MM.1S (cell line): ENCODE results near the gene BCAR3.

Experiments used
- DNase-seq: peaks from one replicate; pipeline ENCODE4 v3.0.0-alpha.2; 2015
- H2AFZ ChIP-seq: fragments of 300-600 bp; sonication (generic); 2 replicates; pipeline ENCODE4 v1.6.0; 2016; ENCODE audit warnings: antibody characterized with exemption, low read length
- H3F3A ChIP-seq: fragments of 300-600 bp; sonication (generic); 2 replicates; pipeline ENCODE4 v1.6.1; 2016; ENCODE audit warnings: mild to moderate bottlenecking, antibody characterized with exemption, low read length, moderate library complexity, mixed read lengths; ENCODE audit not compliant: insufficient read depth
- H3K27ac ChIP-seq: fragments of 300-600 bp; sonication (generic); 2 replicates; pipeline ENCODE4 v1.5.1; 2016; ENCODE audit warnings: mild to moderate bottlenecking, low read length
- H3K27me3 ChIP-seq: fragments of 300-600 bp; sonication (generic); replicated peaks from 2 replicates; pipeline ENCODE4 v1.6.0; 2016; ENCODE audit warnings: low read length; ENCODE audit not compliant: insufficient read depth
- H3K36me3 ChIP-seq: fragments of 300-600 bp; sonication (generic); replicated peaks from 2 replicates; pipeline ENCODE4 v1.6.1; 2016; ENCODE audit warnings: mild to moderate bottlenecking, low read length, mixed read lengths; ENCODE audit not compliant: insufficient read depth
- H3K4me1 ChIP-seq: fragments of 300-600 bp; sonication (generic); 2 replicates; pipeline ENCODE4 v1.6.1; 2016; ENCODE audit warnings: low read length, mixed read lengths
- H3K4me2 ChIP-seq: fragments of 300-600 bp; sonication (generic); 2 replicates; pipeline ENCODE4 v1.6.0; 2016; ENCODE audit warnings: low read depth, low read length
- H3K4me3 ChIP-seq: fragments of 300-600 bp; sonication (generic); 2 replicates; pipeline ENCODE4 v1.5.1; 2016; ENCODE audit warnings: low read length, mixed read lengths
- H3K79me2 ChIP-seq: fragments of 300-600 bp; sonication (generic); 2 replicates; pipeline ENCODE4 v1.6.1; 2016; ENCODE audit warnings: mixed run types, low read length, mixed read lengths
- H3K9ac ChIP-seq: fragments of 300-600 bp; sonication (generic); 2 replicates; pipeline ENCODE4 v1.6.1; 2016; ENCODE audit warnings: low read length, mixed read lengths
- H3K9me2 ChIP-seq: fragments of 300-600 bp; sonication (generic); replicated peaks from 2 replicates; pipeline ENCODE4 v1.6.1; 2016; ENCODE audit warnings: mild to moderate bottlenecking, low read length, mixed read lengths; ENCODE audit not compliant: insufficient read depth
- H3K9me3 ChIP-seq: fragments of 300-600 bp; sonication (generic); replicated peaks from 2 replicates; pipeline ENCODE4 v1.6.1; 2016; ENCODE audit warnings: mild to moderate bottlenecking, low read length, mixed read lengths; ENCODE audit not compliant: insufficient read depth
- H4K20me1 ChIP-seq: fragments of 300-600 bp; sonication (generic); 2 replicates; pipeline ENCODE4 v1.6.1; 2016; ENCODE audit warnings: mild to moderate bottlenecking, low read length, moderate library complexity, mixed read lengths; ENCODE audit not compliant: insufficient read depth
- CTCF ChIP-seq: fragments of 300-600 bp; sonication (generic); IDR thresholded peaks from 2 replicates; pipeline ENCODE4 v1.5.1; 2016; ENCODE audit warnings: antibody characterized with exemption, low read length, mixed read lengths
- EZH2 ChIP-seq: fragments of 300-600 bp; sonication (generic); optimal IDR thresholded peaks from 2 replicates; pipeline ENCODE3; 2017; ENCODE audit warnings: low read depth, mild to moderate bottlenecking, antibody characterized with exemption, low read length, mixed read lengths
- EZH2phosphoT487 ChIP-seq: fragments of 300-600 bp; sonication (generic); IDR thresholded peaks from 2 replicates; pipeline ENCODE4 v1.6.1; 2018; ENCODE audit warnings: antibody characterized with exemption, low read length

BCAR3 gene

GRCh38 chr1:93559695-93560094 is 121.9 kb downstream of the BCAR3 start:
- H3F3A ChIP-seq: no peaks in the 10 kb centered on the region
- no peak for DNase-seq
- no peaks in the 10 kb centered on the region for H3K27me3 ChIP-seq
- no peaks in the 10 kb centered on the region for H3K79me2 ChIP-seq
- H3K4me2 ChIP-seq: no peak overlapping the region
- no peak overlapping the region for H3K4me3 ChIP-seq
- no peak overlapping the region for H2AFZ ChIP-seq
- no peaks in the 10 kb centered on the region for H3K9me3 ChIP-seq
- H3K9ac ChIP-seq: no peak overlapping the region
- H3K9me2 ChIP-seq: no peaks in the 10 kb centered on the region
- H3K4me1 ChIP-seq: no peaks in the 10 kb centered on the region
- H3K27ac ChIP-seq: no peak overlapping the region
- H4K20me1 ChIP-seq: no peaks in the 10 kb centered on the region
- TF ChIP-seq CTCF (no peak), EZH2phosphoT487 (no peak)
- no peaks in the 10 kb centered on the region for H3K36me3 ChIP-seq

- Histone ChIP-seq H2AFZ (no peak overlapping the region), H3K9me3 (no peaks in the 10 kb centered on the region), H3K9me2 (no peaks in the 10 kb centered on the region), H3K4me3 (no peak overlapping the region), H3K4me1 (no peaks in the 10 kb centered on the region), H3K36me3 (no peaks in the 10 kb centered on the region), H3K27me3 (no peaks in the 10 kb centered on the region), H3K79me2 (no peaks in the 10 kb centered on the region), H3K4me2 (no peak overlapping the region), H4K20me1 (no peaks in the 10 kb centered on the region), H3K27ac (no peak overlapping the region), H3K9ac (no peak overlapping the region), H3F3A (no peaks in the 10 kb centered on the region)
- no peak for DNase-seq
- TF ChIP-seq EZH2 (no peak), CTCF (no peak), EZH2phosphoT487 (no peak)
Observed at GRCh38 chr1:93559045-93559444, 122.6 kb downstream of the BCAR3 start.

- no peaks in the 10 kb centered on the region for H4K20me1 ChIP-seq
- no peak for DNase-seq
- no peak overlapping the region for H3K4me3 ChIP-seq
- no peaks in the 10 kb centered on the region for H3K79me2 ChIP-seq
- no peak overlapping the region for H2AFZ ChIP-seq
- H3K27ac ChIP-seq: no peak overlapping the region
- no peak for TF ChIP-seq CTCF
- no peaks in the 10 kb centered on the region for H3K4me1 ChIP-seq
- H3K27me3 ChIP-seq: no peaks in the 10 kb centered on the region
- no peaks in the 10 kb centered on the region for H3F3A ChIP-seq
- H3K9ac ChIP-seq: no peak overlapping the region
- no peaks in the 10 kb centered on the region for H3K9me2 ChIP-seq
- H3K36me3 ChIP-seq: no peaks in the 10 kb centered on the region
- no peak overlapping the region for H3K4me2 ChIP-seq
- no peaks in the 10 kb centered on the region for H3K9me3 ChIP-seq
Observed at GRCh38 chr1:93556291-93556690, 125.3 kb downstream of the BCAR3 start.
